ENCODE data around the gene PCAT7. TPM values are rescaled to one million over a fixed set of nuclear protein-coding genes. Genes with fewer than 3 reads are reported as not detected.
"Not testable (repeated sequence)": the region's sequence is repeated elsewhere in the genome, so short reads cannot be mapped to it uniquely, and the experiment has no call there.

The PCAT7 gene
- total RNA-seq (2014; rRNA removed; shearing (Covaris generic)): 11.6 and 19.3 TPM in 2 replicates

- in situ Hi-C loops (cut with HindIII; ENCODE audit: low sequenced_read_pairs): no loop called here
- peak; percentile 37 for DNase-seq (ENCODE audit: low spot score)
Observed at GRCh38 chr9:94554439-94555331, at the start of gene PCAT7. Gene PCAT7, plus strand, starts transcription at chr9:94555083.

- DNase-seq (ENCODE audit: low spot score); in situ Hi-C loops (cut with HindIII; ENCODE audit: low sequenced_read_pairs): not testable (repeated sequence)
Observed at GRCh38 chr9:94506370-94506769, 48.5 kb upstream of the PCAT7 start.

- DNase-seq (ENCODE audit: low spot score): no peak
- in situ Hi-C loops (cut with HindIII; ENCODE audit: low sequenced_read_pairs): no loop called here
Observed at GRCh38 chr9:94507531-94508258, 47.2 kb upstream of the PCAT7 start.

- in situ Hi-C loops (cut with HindIII; ENCODE audit: low sequenced_read_pairs): no loop called here
- DNase-seq (ENCODE audit: low spot score): no peak
Observed at GRCh38 chr9:94511134-94511954, 43.5 kb upstream of the PCAT7 start.

GRCh38 chr9:94511955-94512265, 43.0 kb upstream of the PCAT7 start:
- in situ Hi-C loops (cut with HindIII; ENCODE audit: low sequenced_read_pairs): no loop called here
- DNase-seq (ENCODE audit: low spot score): no peak

- in situ Hi-C loops (cut with HindIII; ENCODE audit: low sequenced_read_pairs): no loop called here
- DNase-seq (ENCODE audit: low spot score): no peak
Observed at GRCh38 chr9:94514722-94515121, 40.2 kb upstream of the PCAT7 start.

GRCh38 chr9:94517254-94517653, 37.6 kb upstream of the PCAT7 start:
- in situ Hi-C loops (cut with HindIII; ENCODE audit: low sequenced_read_pairs): no loop called here
- DNase-seq (ENCODE audit: low spot score): no peak

- DNase-seq (ENCODE audit: low spot score): no peak
- in situ Hi-C loops (cut with HindIII; ENCODE audit: low sequenced_read_pairs): no loop called here
Observed at GRCh38 chr9:94525396-94526035, 29.4 kb upstream of the PCAT7 start.

- in situ Hi-C loops (cut with HindIII; ENCODE audit: low sequenced_read_pairs): no loop called here
- no peak for DNase-seq (ENCODE audit: low spot score)
Observed at GRCh38 chr9:94526271-94526670, 28.6 kb upstream of the PCAT7 start.

GRCh38 chr9:94526951-94527350, 27.9 kb upstream of the PCAT7 start:
- in situ Hi-C loops (cut with HindIII; ENCODE audit: low sequenced_read_pairs): no loop called here
- DNase-seq (ENCODE audit: low spot score): no peak

GRCh38 chr9:94528886-94529285, 26.0 kb upstream of the PCAT7 start:
- in situ Hi-C loops (cut with HindIII; ENCODE audit: low sequenced_read_pairs): no loop called here
- no peak for DNase-seq (ENCODE audit: low spot score)

GRCh38 chr9:94533155-94533554, 21.7 kb upstream of the PCAT7 start:
- DNase-seq (ENCODE audit: low spot score): no peak
- in situ Hi-C loops (cut with HindIII; ENCODE audit: low sequenced_read_pairs): no loop called here

GRCh38 chr9:94533601-94534000, 21.3 kb upstream of the PCAT7 start:
- DNase-seq (ENCODE audit: low spot score): no peak
- in situ Hi-C loops (cut with HindIII; ENCODE audit: low sequenced_read_pairs): no loop called here

- DNase-seq (ENCODE audit: low spot score): no peak
- in situ Hi-C loops (cut with HindIII; ENCODE audit: low sequenced_read_pairs): no loop called here
Observed at GRCh38 chr9:94534901-94535300, 20.0 kb upstream of the PCAT7 start.

GRCh38 chr9:94538908-94539307, 16.0 kb upstream of the PCAT7 start:
- in situ Hi-C loops (cut with HindIII; ENCODE audit: low sequenced_read_pairs): no loop called here
- no peak for DNase-seq (ENCODE audit: low spot score)

GRCh38 chr9:94544335-94544734, 10.5 kb upstream of the PCAT7 start:
- in situ Hi-C loops (cut with HindIII; ENCODE audit: low sequenced_read_pairs); DNase-seq (ENCODE audit: low spot score): not testable (repeated sequence)

GRCh38 chr9:94545940-94546339, 8.9 kb upstream of the PCAT7 start:
- no peak for DNase-seq (ENCODE audit: low spot score)
- in situ Hi-C loops (cut with HindIII; ENCODE audit: low sequenced_read_pairs): no loop called here

- DNase-seq (ENCODE audit: low spot score): no peak
- in situ Hi-C loops (cut with HindIII; ENCODE audit: low sequenced_read_pairs): no loop called here
Observed at GRCh38 chr9:94553029-94553938, 1.6 kb upstream of the PCAT7 start.
